ENCODE results near the gene GPC1.

- no peak for TF ChIP-seq TAF1 (IDR thresholded peaks at IDR 0.05; ENCODE audit: borderline replicate concordance, insufficient read depth, low read length)
- TF ChIP-seq POLR2AphosphoS5 (IDR thresholded peaks at IDR 0.05; ENCODE audit: low read depth, low read length): no peak
Observed at GRCh38 chr2:240436683-240437550, 1.5 kb downstream of the GPC1 start.

Measured in PFSK-1 (cell line).